ENCODE results near the gene MRPL19.
A peak's percentile ranks its signal among the peaks of the same experiment; 100 is the strongest.

Gene MRPL19

DNA sequence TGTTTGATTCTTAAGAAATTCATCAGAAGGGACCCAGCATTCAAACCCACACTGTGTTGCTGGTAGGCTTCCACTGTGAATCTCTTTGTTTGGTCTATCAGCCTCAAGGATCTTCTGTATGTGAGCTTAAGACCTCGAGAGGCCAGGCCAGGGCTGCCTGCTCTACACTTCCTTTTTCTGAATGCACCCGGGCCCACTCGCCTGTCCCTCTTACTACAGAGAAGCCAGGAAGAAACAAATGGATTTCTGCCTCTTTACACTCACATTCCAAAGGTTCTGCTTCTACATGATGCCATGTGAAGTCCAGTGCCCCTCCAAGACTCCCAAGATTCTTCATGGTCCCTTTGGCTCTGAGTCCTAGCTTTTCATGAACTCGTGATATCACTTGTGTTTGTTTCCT, 25.4 kb upstream of the MRPL19 start:
- no peak overlapping the region for H3K4me3 ChIP-seq (ENCODE audit: low read depth, low read length)
- DNase-seq (ENCODE audit: low read depth) = no peak
- TF ChIP-seq MYC (IDR thresholded peaks at IDR 0.05; ENCODE audit: low read depth, low read length) (no peak), POLR2A (IDR thresholded peaks at IDR 0.05; ENCODE audit: extremely low read depth, insufficient read length) (no peak), MAX (IDR thresholded peaks at IDR 0.05; ENCODE audit: low read depth, low read length) (no peak)
- TF ChIP-seq, protein P1, sequence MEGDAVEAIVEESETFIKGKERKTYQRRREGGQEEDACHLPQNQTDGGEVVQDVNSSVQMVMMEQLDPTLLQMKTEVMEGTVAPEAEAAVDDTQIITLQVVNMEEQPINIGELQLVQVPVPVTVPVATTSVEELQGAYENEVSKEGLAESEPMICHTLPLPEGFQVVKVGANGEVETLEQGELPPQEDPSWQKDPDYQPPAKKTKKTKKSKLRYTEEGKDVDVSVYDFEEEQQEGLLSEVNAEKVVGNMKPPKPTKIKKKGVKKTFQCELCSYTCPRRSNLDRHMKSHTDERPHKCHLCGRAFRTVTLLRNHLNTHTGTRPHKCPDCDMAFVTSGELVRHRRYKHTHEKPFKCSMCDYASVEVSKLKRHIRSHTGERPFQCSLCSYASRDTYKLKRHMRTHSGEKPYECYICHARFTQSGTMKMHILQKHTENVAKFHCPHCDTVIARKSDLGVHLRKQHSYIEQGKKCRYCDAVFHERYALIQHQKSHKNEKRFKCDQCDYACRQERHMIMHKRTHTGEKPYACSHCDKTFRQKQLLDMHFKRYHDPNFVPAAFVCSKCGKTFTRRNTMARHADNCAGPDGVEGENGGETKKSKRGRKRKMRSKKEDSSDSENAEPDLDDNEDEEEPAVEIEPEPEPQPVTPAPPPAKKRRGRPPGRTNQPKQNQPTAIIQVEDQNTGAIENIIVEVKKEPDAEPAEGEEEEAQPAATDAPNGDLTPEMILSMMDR (IDR thresholded peaks at IDR 0.05; ENCODE audit: low read depth, low read length) = no peak

- TF ChIP-seq MYC (IDR thresholded peaks at IDR 0.05; ENCODE audit: low read depth, low read length) (no peak), POLR2A (IDR thresholded peaks at IDR 0.05; ENCODE audit: extremely low read depth, insufficient read length) (no peak), MAX (IDR thresholded peaks at IDR 0.05; ENCODE audit: low read depth, low read length) (no peak)
- TF ChIP-seq, protein P1 (IDR thresholded peaks at IDR 0.05; ENCODE audit: low read depth, low read length) = no peak
- H3K4me3 ChIP-seq (ENCODE audit: low read depth, low read length) = no peak overlapping the region
- DNase-seq (ENCODE audit: low read depth) = no peak
Observed at GRCh38 chr2:75622500-75622899, 24.1 kb upstream of the MRPL19 start.

DNA sequence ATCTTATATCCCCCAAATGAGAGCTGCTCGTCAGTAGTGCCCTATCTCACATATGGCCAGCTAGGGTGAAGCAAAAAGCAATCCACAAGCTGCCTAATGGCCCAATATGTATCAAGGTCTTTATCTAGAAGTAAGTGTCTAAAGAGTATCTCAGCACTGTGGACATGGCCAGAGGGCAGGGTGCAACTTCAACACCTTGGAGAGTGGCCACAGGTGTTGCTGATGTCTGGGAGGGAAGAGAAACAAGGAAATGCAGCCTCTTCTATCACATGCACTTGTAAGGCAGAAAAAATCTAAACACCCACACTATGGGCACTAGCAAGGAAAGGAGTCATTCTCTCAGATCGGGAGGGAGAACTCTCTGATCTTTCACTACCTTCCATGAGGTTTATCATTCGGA, 23.7 kb upstream of the MRPL19 start:
- DNase-seq (ENCODE audit: low read depth) = no peak
- no peak for TF ChIP-seq POLR2A (IDR thresholded peaks at IDR 0.05; ENCODE audit: extremely low read depth, insufficient read length)
- TF ChIP-seq MAX (IDR thresholded peaks at IDR 0.05; ENCODE audit: low read depth, low read length) = no peak
- TF ChIP-seq, protein P1 (IDR thresholded peaks at IDR 0.05; ENCODE audit: low read depth, low read length) = no peak
- no peak for TF ChIP-seq MYC (IDR thresholded peaks at IDR 0.05; ENCODE audit: low read depth, low read length)
- no peak overlapping the region for H3K4me3 ChIP-seq (ENCODE audit: low read depth, low read length)

DNA sequence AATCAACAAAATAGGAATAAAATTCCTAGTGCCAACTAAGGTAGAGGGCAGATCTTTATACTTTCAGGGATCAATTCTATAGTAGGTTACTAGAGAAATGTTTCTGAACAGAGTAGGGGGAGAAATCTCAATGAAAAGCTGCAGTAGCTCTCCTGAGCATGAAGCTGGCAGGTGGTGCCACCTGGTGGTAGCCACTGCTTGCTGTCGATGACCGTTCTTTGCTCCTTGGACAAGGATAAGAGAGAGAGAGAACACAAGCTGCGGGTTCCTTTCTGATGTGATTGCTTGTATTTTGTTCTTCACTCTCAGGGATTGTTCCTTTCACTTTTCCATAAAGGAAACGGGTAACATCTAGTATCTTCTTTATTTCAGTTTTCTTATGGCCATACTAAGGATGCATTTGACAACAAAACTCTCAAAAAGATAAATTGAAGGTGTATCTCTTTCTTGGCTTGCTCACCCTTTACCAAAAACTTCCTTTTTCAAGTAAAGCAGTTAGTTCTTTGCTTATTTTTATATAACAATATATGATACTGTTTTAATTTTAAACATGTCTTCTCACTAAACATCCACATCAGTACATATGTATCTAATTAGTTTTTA, 18.6 kb upstream of the MRPL19 start:
- H3K4me3 ChIP-seq (ENCODE audit: low read depth, low read length) = no peak overlapping the region
- DNase-seq (ENCODE audit: low read depth) = peak; percentile 76
- TF ChIP-seq MAX (IDR thresholded peaks at IDR 0.05; ENCODE audit: low read depth, low read length) (peak; percentile 26; the same call in 1 of the 2 replicates), MYC (IDR thresholded peaks at IDR 0.05; ENCODE audit: low read depth, low read length) (no peak)
- TF ChIP-seq, protein P1 (IDR thresholded peaks at IDR 0.05; ENCODE audit: low read depth, low read length) = peak; percentile 96

GRCh38 chr2:75632091-75632701, 14.4 kb upstream of the MRPL19 start:
- no peak for DNase-seq (ENCODE audit: low read depth)
- no peak overlapping the region for H3K4me3 ChIP-seq (ENCODE audit: low read depth, low read length)

More at GRCh38 chr2:75632091-75632701, 14.4 kb upstream of the MRPL19 start:
- no peak for TF ChIP-seq POLR2A (IDR thresholded peaks at IDR 0.05; ENCODE audit: extremely low read depth, insufficient read length)
- TF ChIP-seq, protein P1 (IDR thresholded peaks at IDR 0.05; ENCODE audit: low read depth, low read length) = no peak
- TF ChIP-seq MAX (IDR thresholded peaks at IDR 0.05; ENCODE audit: low read depth, low read length) = no peak
- TF ChIP-seq MYC (IDR thresholded peaks at IDR 0.05; ENCODE audit: low read depth, low read length) = no peak

All from NB4 (cell line).